PFSK-1 (cell line): ENCODE data around the gene COL18A1.

Experiments used
- POLR2AphosphoS5 ChIP-seq: IDR thresholded peaks from 2 replicates; pipeline ENCODE4 v1.6.1; 2012; ENCODE audit warnings: low read depth, mild to moderate bottlenecking, control low read depth, low read length, moderate library complexity
- SIN3A ChIP-seq: IDR thresholded peaks from 2 replicates; pipeline ENCODE4 v1.6.1; 2012; ENCODE audit warnings: mild to moderate bottlenecking, low read length, moderate library complexity, borderline replicate concordance; ENCODE audit not compliant: insufficient read depth
- TAF1 ChIP-seq: IDR thresholded peaks from 2 replicates; pipeline ENCODE4 v1.6.1; 2012; ENCODE audit warnings: low read length, control low read depth, borderline replicate concordance; ENCODE audit not compliant: insufficient read depth
- TF ChIP-seq, protein P1 (sequence below), 2 experiments: IDR thresholded peaks; 2 replicates each; pipeline versions ENCODE4 v1.6.1 to v1.8.0; 2011 to 2012; ENCODE audit warnings: low read depth in 2 of 2, low read length in 2 of 2, control low read depth in 1 of 2, inconsistent platforms in 1 of 2, mild to moderate bottlenecking in 1 of 2, moderate library complexity in 1 of 2; ENCODE audit not compliant: insufficient read depth in 1 of 2

DNA sequence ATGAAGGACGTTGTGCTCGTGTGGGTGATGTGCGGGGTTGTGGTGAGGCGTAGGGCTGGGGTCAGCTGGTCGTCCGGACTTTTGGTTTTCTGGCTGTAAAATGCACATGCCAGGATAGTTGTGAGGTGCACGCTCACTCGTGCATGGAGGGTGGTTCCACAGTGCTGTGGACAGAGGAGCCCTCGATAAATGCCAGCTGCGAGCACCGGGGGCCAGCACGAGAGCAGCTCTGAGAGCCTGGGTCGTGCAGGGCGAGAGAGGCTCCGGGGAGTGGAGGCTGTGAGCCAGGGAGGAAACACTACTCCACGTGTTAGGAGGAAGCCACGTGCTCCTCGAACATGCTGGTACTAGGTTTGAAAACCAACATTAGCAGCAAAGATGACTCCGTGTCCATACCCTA, 39.4 kb downstream of the COL18A1 start:
- TF ChIP-seq TAF1 = no peak
- no peak for TF ChIP-seq POLR2AphosphoS5
- TF ChIP-seq, protein P1, sequence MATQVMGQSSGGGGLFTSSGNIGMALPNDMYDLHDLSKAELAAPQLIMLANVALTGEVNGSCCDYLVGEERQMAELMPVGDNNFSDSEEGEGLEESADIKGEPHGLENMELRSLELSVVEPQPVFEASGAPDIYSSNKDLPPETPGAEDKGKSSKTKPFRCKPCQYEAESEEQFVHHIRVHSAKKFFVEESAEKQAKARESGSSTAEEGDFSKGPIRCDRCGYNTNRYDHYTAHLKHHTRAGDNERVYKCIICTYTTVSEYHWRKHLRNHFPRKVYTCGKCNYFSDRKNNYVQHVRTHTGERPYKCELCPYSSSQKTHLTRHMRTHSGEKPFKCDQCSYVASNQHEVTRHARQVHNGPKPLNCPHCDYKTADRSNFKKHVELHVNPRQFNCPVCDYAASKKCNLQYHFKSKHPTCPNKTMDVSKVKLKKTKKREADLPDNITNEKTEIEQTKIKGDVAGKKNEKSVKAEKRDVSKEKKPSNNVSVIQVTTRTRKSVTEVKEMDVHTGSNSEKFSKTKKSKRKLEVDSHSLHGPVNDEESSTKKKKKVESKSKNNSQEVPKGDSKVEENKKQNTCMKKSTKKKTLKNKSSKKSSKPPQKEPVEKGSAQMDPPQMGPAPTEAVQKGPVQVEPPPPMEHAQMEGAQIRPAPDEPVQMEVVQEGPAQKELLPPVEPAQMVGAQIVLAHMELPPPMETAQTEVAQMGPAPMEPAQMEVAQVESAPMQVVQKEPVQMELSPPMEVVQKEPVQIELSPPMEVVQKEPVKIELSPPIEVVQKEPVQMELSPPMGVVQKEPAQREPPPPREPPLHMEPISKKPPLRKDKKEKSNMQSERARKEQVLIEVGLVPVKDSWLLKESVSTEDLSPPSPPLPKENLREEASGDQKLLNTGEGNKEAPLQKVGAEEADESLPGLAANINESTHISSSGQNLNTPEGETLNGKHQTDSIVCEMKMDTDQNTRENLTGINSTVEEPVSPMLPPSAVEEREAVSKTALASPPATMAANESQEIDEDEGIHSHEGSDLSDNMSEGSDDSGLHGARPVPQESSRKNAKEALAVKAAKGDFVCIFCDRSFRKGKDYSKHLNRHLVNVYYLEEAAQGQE (IDR thresholded peaks at IDR 0.05; ENCODE audit: insufficient read depth in 1 of 2, low read depth in 2 of 2, low read length in 2 of 2) = no peak
- TF ChIP-seq SIN3A = no peak
